ENCODE results near the gene SLC9A9.

SLC9A9 gene

DNA sequence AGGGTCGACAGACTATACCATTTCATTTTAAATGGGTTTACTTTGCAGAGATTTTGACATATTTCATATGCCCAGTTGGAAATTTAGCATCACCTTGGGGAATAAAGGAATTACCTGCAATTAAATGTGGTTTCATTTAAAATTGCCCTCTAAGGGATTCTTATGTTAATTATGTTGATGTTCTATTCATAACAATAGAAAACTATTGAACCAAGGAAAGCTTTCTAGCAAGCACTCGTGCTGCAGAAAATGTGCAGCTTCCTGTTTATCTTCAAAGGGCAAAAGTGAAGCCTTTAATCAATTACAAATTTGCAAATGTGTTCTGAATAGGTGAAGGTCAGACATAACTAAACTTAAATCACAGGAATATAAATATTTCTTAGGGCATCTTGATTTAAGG is 376.6 kb downstream of the SLC9A9 start:
- H3K36me3 ChIP-seq (replicated peaks), result no peaks in the 10 kb centered on the region
- H3K27me3 ChIP-seq (ENCODE audit: low read depth), result no peaks in the 10 kb centered on the region; the same call in 1 of the 2 replicates
- no peak overlapping the region for H3K4me3 ChIP-seq
- in situ Hi-C loops (cut with MboI; ENCODE audit: low sequenced_read_pairs), result no loop called here
- DNase-seq (ENCODE audit: low spot score in 2 of 2), result peak in 1 of 2 experiments; percentile 55
- 0 out of 2 replicates have a peak, but pooled peaks cover 2% of the 10 kb centered on the region for H3K9me3 ChIP-seq
- peaks cover 10% of the 10 kb centered on the region for H3K4me1 ChIP-seq

DNA sequence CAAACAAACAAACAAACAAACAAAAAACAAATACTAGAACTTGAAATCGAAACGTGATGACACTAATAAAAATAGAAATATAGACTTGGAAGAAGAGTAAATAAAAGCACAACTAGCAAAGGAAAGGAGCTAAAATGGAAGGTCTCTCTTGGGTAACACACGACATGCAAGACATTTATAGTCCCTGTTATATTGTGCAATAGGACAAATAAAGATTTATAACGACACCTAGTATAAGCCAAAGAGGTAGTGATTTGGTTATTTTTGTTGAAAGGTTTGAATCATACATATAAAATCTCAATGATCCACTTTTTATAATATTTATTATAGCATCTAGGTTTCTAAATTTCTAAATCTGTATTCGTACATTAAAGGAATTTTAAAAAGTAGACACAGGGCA is 379.1 kb downstream of the SLC9A9 start:
- no peak for DNase-seq (ENCODE audit: low spot score in 2 of 2)
- peaks cover 10% of the 10 kb centered on the region for H3K4me1 ChIP-seq
- in situ Hi-C loops (cut with MboI; ENCODE audit: low sequenced_read_pairs), result no loop called here
- H3K9me3 ChIP-seq, result no peaks in the 10 kb centered on the region
- H3K27me3 ChIP-seq (ENCODE audit: low read depth), result no peaks in the 10 kb centered on the region; the same call in 1 of the 2 replicates
- H3K4me3 ChIP-seq, result no peak overlapping the region
- H3K36me3 ChIP-seq (replicated peaks), result no peaks in the 10 kb centered on the region

DNA sequence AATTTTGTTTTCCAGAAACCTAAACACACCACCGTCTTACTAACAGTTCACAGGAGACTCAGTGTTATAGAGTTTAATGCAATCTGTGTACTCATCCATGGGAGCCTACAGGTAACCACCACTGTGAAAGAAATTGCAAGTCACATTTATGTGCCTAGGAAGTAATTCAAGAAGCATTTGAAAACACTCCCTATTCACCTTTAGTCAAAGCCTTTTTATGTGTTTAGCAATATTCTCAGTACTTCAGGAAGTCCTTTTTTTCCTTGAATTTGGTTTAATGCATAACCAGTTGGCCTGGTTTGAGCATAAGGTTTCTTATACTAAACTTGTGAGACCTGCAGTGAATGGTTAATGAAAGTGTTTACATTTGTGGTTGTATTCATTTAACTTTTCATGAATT is 382.6 kb downstream of the SLC9A9 start:
- Histone ChIP-seq H3K4me1 (no peaks in the 10 kb centered on the region), H3K27me3 (ENCODE audit: low read depth) (peaks cover 2% of the 10 kb centered on the region), H3K4me3 (no peak overlapping the region), H3K36me3 (replicated peaks) (no peaks in the 10 kb centered on the region), H3K9me3 (no peaks in the 10 kb centered on the region)
- in situ Hi-C loops (cut with MboI; ENCODE audit: low sequenced_read_pairs), result no loop called here
- no peak for DNase-seq (ENCODE audit: low spot score in 2 of 2)

DNA sequence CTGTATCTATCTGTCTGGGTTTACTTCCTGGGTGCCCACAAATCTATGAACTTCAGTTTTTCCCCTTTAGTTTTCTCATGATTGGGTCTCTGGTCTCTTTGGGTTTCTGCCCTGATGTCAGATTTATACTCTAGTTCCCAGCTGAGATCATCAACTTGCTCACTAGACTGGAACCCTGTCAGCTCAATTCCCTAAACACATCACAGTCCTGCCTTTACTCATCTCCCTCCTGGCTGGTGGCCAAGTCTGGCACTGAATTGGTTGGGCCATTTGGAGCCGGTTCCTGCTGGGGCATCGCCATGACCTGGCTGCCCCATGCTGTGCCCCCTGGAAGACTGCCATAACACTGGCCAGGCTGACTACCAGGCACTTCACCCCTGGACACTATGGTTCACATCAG is 383.4 kb downstream of the SLC9A9 start:
- no peaks in the 10 kb centered on the region for H3K4me1 ChIP-seq
- H3K9me3 ChIP-seq, result no peaks in the 10 kb centered on the region
- DNase-seq (ENCODE audit: low spot score in 2 of 2), result no peak
- no peaks in the 10 kb centered on the region for H3K36me3 ChIP-seq (replicated peaks)
- in situ Hi-C loops (cut with MboI; ENCODE audit: low sequenced_read_pairs), result no loop called here
- H3K27me3 ChIP-seq (ENCODE audit: low read depth), result peaks cover 2% of the 10 kb centered on the region
- no peak overlapping the region for H3K4me3 ChIP-seq

DNA sequence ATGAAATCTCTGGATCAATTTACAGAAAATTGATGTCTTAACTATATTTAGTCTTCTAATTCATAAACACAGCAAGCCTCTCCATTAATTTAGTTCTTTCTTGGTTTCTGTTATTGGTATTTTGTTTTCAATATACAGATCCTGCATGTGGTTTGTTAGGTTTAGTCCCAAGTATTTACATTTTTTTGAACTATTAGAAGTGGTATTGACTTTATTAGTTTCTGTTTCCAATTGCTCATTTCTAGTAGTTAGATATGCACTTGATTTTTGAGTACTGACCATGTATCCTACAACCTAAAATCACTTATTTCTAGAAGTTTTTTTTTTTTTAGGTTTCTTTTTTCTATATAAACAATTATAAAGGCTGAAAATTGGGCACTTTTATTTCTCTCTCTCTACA is 392.8 kb downstream of the SLC9A9 start:
- Histone ChIP-seq H3K9me3 (no peaks in the 10 kb centered on the region), H3K4me1 (no peaks in the 10 kb centered on the region), H3K4me3 (no peak overlapping the region), H3K36me3 (replicated peaks) (no peaks in the 10 kb centered on the region), H3K27me3 (ENCODE audit: low read depth) (0 out of 2 replicates have a peak, but pooled peaks cover 2% of the 10 kb centered on the region)
- no peak for DNase-seq (ENCODE audit: low spot score in 2 of 2)
- in situ Hi-C loops (cut with MboI; ENCODE audit: low sequenced_read_pairs), result no loop called here

DNA sequence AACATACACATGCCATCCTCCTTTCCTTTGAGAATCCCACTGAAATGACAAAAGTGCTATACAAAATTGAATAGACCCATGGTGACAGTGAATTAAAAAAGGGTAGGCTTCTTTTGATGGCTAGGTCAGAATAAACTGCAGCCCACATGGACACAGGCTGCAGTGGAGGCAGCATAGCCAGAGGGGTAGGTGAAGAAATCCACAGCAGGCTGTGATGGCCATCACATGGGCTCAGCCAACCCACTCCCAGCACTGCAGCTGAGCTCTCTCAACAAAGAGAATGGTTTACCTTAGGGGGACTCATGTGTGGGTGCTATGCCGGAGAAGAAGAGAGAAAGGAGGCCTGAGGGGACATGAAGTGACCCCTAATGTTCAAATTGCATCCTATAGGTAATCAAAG is 397.6 kb downstream of the SLC9A9 start:
- Histone ChIP-seq H3K9me3 (no peaks in the 10 kb centered on the region), H3K4me1 (no peaks in the 10 kb centered on the region), H3K4me3 (no peak overlapping the region), H3K27me3 (ENCODE audit: low read depth) (0 out of 2 replicates have a peak, but pooled peaks cover 2% of the 10 kb centered on the region), H3K36me3 (replicated peaks) (no peaks in the 10 kb centered on the region)
- no peak for DNase-seq (ENCODE audit: low spot score in 2 of 2)
- in situ Hi-C loops (cut with MboI; ENCODE audit: low sequenced_read_pairs), result no loop called here

DNA sequence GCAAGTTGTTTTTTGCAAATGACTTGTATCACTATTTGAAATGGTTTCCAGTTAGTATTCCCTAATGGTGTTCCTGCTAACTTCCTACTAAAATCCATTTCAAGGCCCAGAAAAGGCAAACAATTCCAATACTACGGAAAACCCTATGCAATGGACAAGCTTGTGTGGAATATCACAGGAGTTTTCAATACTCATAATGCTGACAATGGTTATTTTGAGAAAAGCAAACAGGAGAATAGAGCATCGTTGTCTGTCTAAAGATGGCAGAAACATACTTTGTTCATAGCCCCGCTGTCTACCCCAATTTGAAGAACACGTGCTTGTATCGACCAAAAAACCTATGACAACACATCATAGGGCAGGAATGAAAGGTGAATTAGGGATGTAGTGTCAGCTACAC is 400.8 kb downstream of the SLC9A9 start:
- in situ Hi-C loops (cut with MboI; ENCODE audit: low sequenced_read_pairs), result loop anchor here (25.0 kb wide), 1 partner anchor 190 kb away; no protein-coding TSS in a partner anchor
- no peak for DNase-seq (ENCODE audit: low spot score in 2 of 2)

DNA sequence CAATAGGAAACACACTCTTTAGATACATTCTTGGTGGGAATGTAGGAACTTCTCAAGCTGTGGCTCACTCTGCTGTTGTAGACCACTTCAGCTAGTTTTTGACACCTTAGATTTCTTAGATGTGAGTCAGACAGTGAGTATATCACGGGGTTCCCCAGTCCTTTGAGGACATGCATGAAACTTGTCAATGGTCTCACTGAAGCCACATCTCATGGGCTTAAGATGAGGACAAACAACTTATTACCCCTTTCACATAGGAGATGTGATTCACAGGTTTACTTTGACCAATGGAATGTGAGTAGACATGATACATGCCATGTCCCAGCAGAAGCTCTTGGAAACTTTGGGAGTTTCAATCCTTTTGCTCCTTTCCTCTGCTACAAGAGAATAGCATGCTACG is 403.1 kb downstream of the SLC9A9 start:
- Histone ChIP-seq H3K36me3 (replicated peaks) (no peaks in the 10 kb centered on the region), H3K4me1 (no peaks in the 10 kb centered on the region), H3K4me3 (no peak overlapping the region), H3K9me3 (no peaks in the 10 kb centered on the region), H3K27me3 (ENCODE audit: low read depth) (no peaks in the 10 kb centered on the region)
- DNase-seq (ENCODE audit: low spot score in 2 of 2), result no peak
- in situ Hi-C loops (cut with MboI; ENCODE audit: low sequenced_read_pairs), result loop anchor here (25.0 kb wide), 1 partner anchor 192 kb away; no protein-coding TSS in a partner anchor

More for the DNA sequence above, 400.8 kb downstream of the SLC9A9 start:
- no peaks in the 10 kb centered on the region for H3K9me3 ChIP-seq
- H3K36me3 ChIP-seq (replicated peaks), result no peaks in the 10 kb centered on the region
- no peak overlapping the region for H3K4me3 ChIP-seq
- no peaks in the 10 kb centered on the region for H3K4me1 ChIP-seq
- H3K27me3 ChIP-seq (ENCODE audit: low read depth), result 0 out of 2 replicates have a peak, but pooled peaks cover 2% of the 10 kb centered on the region

DNA sequence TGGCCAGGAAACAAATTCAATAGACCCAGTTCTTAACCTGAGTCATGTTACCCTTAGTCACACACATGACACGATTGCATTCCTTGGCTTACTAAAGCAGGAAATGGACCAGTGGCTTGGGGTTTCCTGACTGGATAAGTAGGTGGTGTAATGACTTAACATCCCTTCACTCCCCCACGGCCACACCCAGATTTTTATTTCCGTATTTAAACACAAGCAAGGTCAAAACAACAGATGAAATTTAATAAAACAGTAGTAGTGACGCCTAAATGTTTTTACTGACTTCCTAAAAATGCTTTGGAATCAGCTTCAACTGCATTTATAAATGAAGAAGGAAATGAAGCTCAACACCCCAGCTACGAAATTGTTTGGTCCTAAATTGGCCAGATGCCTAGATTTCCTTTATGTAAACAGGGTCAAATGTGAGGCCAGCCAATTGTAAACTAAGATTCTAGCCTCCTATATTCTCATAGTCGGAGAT is 404.4 kb downstream of the SLC9A9 start:
- DNase-seq (ENCODE audit: low spot score in 2 of 2), result no peak

DNA sequence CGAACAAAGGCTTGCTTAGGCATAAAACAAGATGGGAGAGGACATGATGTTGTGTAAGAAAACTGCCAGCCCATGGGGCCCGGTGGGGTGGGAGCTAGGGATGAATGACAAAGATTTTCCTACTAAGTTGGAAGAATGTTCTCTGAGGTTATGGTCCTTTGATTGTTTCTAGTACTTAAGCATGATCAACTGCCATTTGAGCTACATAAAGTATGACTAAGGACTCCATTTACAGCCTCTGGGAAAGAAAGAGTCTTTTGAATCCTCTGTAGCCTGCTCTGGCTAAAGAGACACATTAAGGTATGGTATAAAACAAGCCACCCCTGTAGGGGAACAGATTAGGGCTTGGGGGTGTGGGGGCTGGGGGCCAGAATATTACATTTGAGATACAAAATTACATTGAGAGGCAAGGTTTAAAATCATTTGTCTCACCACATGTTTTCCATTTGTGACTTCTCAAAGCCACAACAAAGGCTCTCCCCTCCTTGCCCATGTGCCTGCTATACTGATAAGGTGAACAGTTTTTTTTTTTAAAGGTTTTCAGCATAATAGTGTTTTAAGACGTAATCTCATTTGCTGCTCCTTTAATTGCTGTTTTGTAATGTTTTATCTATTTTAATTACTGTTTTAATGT is 405.3 kb downstream of the SLC9A9 start:
- in situ Hi-C loops (cut with MboI; ENCODE audit: low sequenced_read_pairs), result loop anchor here (25.0 kb wide), 1 partner anchor 194 kb away; no protein-coding TSS in a partner anchor
- no peaks in the 10 kb centered on the region for H3K27me3 ChIP-seq (ENCODE audit: low read depth)

More for the DNA sequence above, 404.4 kb downstream of the SLC9A9 start:
- H3K9me3 ChIP-seq, result no peaks in the 10 kb centered on the region
- H3K36me3 ChIP-seq (replicated peaks), result no peaks in the 10 kb centered on the region
- in situ Hi-C loops (cut with MboI; ENCODE audit: low sequenced_read_pairs), result loop anchor here (25.0 kb wide), 1 partner anchor 193 kb away; no protein-coding TSS in a partner anchor
- no peak overlapping the region for H3K4me3 ChIP-seq
- no peaks in the 10 kb centered on the region for H3K4me1 ChIP-seq
- H3K27me3 ChIP-seq (ENCODE audit: low read depth), result no peaks in the 10 kb centered on the region

DNA sequence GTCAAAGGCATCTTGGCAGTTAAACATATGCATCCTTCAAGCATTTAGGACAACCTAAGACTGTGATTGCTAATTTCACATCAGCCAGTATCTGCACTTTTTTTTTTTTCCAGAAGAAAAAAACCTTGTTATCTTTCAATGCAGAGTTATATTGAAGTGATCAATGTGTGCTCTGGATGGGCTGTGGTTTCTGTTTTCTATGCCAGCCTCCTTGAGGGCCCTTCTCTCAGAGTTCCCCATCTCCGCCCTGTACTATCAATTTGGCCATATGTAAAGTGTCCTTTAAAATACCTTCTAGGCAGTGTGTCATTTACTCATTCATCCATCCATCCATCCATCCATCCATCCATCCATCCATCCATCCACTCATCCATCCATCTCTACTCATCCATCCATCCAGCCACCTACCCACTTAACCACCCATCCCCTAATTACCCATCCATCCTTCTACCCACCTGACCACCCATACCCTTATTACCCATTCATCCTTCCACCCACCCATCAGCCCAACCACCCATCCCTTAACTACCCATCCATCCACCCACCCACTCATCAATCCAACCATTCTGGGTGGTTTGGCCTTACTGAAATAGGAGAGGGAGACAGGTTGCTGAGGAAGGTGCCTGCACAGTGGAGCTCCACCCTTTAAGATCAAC is 406.6 kb downstream of the SLC9A9 start:
- no peak for DNase-seq (ENCODE audit: low spot score in 2 of 2)
- H3K4me1 ChIP-seq, result no peaks in the 10 kb centered on the region

More for the DNA sequence above, 405.3 kb downstream of the SLC9A9 start:
- no peak for DNase-seq (ENCODE audit: low spot score in 2 of 2)
- Histone ChIP-seq H3K9me3 (no peaks in the 10 kb centered on the region), H3K4me3 (no peak overlapping the region), H3K4me1 (no peaks in the 10 kb centered on the region), H3K36me3 (replicated peaks) (no peaks in the 10 kb centered on the region)

DNA sequence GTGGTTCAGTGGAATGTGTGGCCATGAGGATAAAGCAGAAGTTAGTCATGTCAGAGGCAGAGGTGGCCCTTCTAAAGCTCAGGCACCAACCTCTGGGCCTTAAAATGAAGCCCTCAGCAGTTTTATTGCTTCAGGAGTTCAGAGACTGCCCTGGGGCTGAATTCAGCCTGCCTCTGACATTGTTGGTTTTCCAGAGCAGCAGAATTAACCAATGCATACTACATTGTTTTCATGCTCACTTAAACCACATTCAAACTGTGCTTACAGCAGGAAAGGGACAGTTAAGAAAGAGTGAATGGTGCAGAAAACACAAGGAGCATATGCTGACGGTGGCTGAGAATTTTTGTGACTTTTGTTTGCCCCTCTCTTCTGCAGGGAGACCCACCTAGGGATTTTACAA is 408.5 kb downstream of the SLC9A9 start:
- H3K4me1 ChIP-seq, result no peaks in the 10 kb centered on the region

More for the DNA sequence above, 406.6 kb downstream of the SLC9A9 start:
- Histone ChIP-seq H3K4me3 (no peak overlapping the region), H3K9me3 (no peaks in the 10 kb centered on the region), H3K27me3 (ENCODE audit: low read depth) (no peaks in the 10 kb centered on the region), H3K36me3 (replicated peaks) (no peaks in the 10 kb centered on the region)
- in situ Hi-C loops (cut with MboI; ENCODE audit: low sequenced_read_pairs), result loop anchor here (25.0 kb wide), 1 partner anchor 196 kb away; no protein-coding TSS in a partner anchor

DNA sequence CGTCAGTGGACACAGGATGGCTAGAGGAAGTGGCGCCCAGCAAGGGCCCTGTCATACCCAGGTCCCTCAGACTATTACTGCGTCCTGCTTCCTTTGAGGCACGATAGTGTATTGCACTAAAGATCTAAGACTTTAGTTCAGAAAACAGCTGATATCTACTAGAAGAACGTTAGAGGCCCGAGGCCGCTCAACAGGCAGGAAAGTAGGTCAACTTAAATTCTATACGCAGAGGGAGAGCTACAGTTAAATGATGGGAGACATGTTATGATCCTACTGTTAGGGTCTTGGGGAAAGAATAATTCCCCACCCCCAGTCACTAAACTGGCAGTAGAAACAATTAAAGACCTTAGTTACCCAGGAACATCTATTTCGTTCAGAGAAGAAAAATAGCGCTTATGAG is 410.9 kb downstream of the SLC9A9 start:
- H3K4me1 ChIP-seq, result no peaks in the 10 kb centered on the region
- DNase-seq (ENCODE audit: low spot score in 2 of 2), result no peak
- no peak overlapping the region for H3K4me3 ChIP-seq
- no peaks in the 10 kb centered on the region for H3K36me3 ChIP-seq (replicated peaks)
- in situ Hi-C loops (cut with MboI; ENCODE audit: low sequenced_read_pairs), result loop anchor here (25.0 kb wide), 1 partner anchor 200 kb away; no protein-coding TSS in a partner anchor
- no peaks in the 10 kb centered on the region for H3K9me3 ChIP-seq
- H3K27me3 ChIP-seq (ENCODE audit: low read depth), result no peaks in the 10 kb centered on the region

More for the DNA sequence above, 408.5 kb downstream of the SLC9A9 start:
- Histone ChIP-seq H3K27me3 (ENCODE audit: low read depth) (no peaks in the 10 kb centered on the region), H3K9me3 (no peaks in the 10 kb centered on the region), H3K4me3 (no peak overlapping the region), H3K36me3 (replicated peaks) (no peaks in the 10 kb centered on the region)
- no peak for DNase-seq (ENCODE audit: low spot score in 2 of 2)
- in situ Hi-C loops (cut with MboI; ENCODE audit: low sequenced_read_pairs), result loop anchor here (25.0 kb wide), 1 partner anchor 197 kb away; no protein-coding TSS in a partner anchor
